Stimulated activated CD8-positive, alpha-beta memory T cell treated with anti-CD3 and anti-CD28 coated beads, Interleukin-2, amount 100 ng/mL, for 1 hour (primary cell): ENCODE measurements around the gene CEBPB.
"Not testable (repeated sequence)": the region's sequence is repeated elsewhere in the genome, so short reads cannot be mapped to it uniquely, and the experiment has no call there.

ENCODE experiments used
- DNase-seq, 2 donors: peaks; one replicate each; pipeline ENCODE4 v3.0.0-alpha.2; 2020; ENCODE audit warnings: low read depth in 2 of 2

Gene CEBPB

DNA sequence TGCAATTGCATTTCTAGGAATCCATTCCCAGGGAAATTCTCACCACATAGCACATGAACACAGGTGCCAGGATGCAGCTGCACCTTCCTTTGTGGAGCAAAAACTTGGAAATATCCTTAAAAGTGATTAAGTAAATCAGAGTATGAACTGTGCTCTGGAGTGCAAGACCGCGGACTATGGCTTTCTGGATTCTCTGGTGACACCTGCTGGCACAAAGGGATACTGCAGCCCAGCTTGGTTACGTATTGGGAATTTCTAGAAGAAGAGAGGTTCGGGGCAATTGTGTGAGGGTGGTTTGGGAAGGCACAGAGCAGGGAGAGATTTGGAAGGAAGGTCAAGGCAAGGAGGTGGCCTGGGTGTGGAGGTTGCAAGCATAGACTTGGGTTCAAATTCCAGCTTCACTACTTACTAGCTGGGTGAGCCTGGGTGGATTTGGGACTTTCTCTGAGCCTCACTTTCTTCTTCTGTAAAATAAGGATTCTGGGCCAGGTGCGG is 21.3 kb upstream of the CEBPB start:
- peak; percentile 65 to 70 for DNase-seq

DNA sequence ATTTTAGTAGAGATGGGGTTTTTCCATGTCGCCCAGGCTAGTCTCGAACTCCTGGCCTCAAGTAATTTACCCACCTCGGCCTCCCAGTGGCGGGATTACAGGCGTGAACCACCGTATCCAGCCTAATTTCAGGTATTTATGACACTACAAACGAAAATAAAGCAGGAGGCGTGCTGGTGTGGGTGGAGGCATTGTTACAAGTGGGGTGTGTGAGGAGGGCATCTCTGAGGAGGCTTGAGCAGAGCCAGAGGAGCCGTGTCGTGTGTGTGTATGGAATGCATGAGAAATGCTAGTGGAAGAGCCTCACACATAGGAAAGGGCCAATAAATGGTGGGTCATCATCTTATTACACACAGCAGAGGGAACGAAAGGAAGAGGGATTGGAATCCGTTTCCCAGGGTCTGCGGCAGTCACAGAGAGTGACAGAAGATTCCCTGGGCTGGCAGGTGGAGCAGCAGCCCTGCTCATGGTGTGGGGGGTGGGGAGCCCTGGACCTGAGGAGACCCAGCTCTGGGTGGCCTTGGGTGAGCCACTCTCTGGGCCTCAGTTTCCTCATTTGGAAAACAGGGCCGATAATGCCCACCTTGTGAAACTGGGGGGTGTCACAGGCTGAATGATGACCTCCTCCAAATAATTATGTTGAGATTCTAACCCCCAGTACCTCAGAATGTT is 19.9 kb upstream of the CEBPB start:
- no peak for DNase-seq

DNA sequence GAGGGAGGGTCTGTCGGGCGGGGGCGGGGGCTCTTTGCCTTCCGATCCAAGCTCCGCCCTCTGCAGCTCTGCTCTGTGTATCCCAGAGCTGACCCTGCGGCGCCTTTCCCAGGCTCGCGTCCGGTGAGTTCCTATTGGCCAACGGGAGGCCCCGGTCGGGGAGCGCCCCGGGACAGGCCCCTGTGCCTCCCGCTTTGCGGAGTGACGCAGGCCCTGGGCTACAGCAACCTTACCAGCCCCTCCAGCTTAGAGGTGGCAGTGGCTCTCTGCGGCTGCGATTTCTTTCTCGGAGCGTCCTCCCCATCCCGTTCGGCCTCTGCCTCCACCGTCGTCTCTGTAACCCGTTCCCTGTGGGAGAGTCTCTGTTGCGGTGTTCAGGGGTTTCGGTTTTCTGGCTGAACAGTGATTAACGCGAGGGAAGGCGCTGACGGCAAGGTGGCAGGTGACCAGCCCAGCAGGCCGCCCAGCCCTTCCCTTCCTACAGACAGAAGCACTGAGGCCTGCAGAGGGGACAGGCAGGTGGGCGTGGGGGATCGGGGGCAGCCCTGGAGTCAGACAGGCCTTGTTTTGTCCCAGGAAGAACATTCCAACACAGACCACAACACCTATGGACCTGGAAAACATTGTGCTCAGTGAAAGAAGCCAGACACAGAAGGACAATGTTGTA is 18.1 kb upstream of the CEBPB start:
- no peak for DNase-seq

DNA sequence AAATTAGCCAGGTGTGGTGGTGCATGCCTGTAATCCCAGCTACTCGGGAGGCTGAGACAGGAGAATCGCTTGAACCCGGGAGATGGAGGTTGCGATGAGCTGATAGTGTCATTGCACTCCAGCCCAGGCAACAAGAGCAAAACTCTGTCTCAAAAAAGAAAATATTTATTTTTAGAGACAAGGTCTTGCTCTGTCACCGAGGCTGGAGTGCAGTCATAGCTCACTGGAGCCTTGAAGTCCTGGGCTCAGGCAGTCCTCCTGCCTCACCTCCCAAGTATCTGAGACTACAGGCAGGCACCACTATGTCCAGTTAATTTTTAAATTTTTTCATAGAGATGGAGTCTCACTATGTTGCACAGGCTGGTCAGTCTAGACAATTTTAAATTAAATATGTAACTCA is 16.2 kb upstream of the CEBPB start:
- DNase-seq, result no peak

DNA sequence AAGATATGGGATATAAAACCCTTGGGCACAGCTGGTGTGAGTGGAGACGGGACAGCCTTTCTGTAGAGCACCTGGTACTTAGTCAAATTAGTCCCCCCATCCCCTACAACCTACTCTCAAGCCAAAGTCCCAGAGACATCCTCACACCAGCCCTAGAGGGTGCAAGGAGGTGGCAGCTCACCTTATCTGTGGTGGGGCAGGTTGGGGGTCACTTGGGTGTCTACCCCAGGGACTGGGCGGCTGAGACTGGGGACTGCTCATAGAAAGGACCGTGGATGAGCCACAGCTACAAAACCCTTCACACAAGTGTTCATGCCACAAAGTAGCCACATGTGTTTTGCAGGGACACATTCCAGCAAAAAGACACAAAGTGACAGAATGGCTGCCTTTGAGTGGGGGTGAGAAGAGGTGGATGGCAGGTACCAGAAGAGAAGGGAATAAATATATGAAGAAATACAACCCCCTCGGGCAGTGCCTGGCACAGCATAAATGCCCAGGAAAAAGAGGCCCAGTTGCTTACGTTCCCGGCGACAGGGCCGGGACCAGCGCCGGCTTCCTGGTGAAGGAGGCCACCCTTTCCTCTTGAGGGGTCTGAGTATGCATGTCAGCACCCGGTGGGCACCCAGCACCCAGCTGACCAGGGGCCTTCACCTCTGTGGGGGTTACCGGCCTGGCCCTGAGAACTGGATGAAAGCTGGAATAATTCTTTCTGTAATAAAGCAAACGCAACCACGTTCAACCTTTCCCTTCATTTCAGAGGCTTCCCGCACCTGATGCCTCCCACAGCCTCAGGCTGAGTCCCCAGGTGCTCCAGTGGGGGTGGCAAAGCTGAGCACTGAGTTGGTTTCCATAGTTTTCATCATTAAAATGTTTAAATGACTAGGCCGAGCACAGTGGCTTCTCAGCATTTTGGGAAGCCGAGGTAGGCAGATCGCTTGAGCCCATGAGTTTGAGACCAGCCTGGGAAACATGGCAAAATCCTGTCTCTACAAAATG is 14.4 kb upstream of the CEBPB start:
- DNase-seq, result no peak

DNA sequence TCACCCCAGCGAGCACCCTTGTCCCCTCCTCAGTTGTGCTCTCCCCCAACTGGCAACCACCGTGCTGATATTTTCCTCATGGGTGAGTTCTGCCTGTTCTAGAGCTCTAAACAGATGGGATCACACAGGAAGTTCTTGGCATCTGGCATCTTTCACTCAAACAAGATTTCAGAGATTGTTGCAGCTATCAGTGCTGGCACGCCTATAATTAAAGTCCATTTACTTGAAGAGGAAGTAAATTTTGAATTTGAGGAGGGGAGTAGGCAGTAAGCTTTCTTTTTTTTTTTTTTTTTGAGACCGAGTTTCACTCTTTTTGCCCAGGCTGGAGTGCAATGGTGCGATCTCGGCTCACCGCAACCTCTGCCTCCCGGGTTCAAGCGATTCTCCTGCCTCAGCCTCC is 12.0 kb upstream of the CEBPB start:
- DNase-seq, result not testable (repeated sequence)

DNA sequence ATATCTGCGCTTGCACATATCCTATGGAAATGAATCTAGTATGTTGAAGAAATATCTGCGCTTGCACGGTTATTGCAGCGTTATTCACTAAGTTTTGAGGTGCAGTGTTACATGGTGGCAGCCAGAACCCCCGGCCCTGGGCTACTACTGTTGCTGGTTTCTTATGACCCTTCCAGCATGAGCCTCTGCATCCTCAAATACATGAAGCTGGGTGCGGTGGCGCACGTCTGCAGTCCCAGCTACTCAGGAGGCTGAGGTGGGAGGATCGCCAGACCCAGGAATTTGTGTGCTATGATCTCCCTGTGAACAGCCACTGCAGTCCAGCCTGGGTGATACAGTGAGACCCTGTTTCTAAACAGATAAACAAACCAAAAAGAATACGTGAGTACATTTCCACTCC is 9.3 kb upstream of the CEBPB start:
- no peak for DNase-seq

DNA sequence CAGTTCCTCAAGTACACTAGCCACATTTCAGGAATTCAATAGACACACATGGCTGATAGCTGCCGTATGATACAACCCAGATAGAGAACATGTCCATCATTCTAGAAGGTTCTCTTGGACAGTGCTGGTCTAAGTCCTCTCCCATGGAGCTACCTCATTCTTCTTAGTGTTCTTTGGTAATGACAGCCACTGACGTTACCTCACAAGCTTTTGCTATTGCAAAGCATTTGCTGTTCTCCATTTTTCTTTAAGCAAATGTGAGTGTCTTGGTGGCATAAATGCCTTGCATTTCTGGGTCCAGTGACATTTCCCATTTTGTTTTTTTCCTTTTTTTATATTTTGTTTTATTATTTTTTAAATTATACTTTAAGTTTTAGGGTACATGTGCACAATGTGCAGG is 8.3 kb upstream of the CEBPB start:
- DNase-seq, result no peak

DNA sequence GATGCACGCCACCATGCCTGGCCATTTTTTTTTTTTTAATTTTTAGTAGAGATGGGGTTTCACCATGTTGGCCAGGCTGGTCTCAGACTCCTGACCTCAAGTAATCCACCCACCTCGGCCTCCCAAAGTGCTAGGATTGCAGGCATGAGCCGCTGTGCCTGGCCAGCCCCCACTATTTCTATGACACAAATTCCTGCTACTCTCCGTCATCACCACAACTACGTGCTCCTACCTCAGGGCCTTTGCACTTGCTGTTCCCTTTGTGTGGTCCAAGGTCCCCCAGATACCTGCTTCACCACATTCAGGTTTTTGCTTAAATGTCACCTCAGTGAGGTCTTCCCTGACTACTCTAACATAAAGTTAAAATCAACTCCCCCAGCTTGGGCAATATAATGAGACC is 5.2 kb upstream of the CEBPB start:
- no peak for DNase-seq

DNA sequence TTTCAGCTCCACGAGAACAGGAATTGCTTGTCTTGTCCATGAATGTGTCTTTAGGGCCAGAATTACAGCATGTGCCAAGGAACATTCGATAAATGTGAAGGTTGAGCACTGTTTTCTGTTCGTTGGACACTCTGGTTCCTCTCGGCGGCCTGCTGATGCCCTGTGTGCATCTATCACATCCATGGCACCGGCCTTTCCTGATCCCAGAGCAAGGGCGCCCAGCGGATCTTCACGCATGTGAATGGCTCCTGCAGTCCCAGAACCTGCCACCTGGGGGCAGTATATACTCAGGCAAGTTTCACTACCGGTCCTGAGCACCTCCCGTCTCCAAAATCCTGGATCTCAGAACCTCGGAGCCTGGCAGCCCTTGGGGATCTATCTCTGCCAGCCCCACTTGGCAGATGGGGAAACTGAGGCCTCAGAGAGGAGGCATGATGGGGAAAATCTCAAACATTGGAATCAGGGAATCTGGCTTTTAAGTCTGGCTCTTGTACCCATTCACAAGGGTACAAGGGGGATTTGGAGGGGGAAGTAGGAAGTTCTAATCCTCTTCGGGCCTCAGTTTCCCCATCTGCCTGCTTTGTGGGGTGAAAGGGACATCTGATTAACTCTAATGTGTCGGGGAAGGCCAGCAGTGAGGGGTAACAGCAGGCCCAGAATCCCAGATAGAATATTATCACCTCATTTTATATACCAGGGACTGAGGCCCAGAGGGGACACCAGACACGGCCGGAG is 4.3 kb upstream of the CEBPB start:
- DNase-seq, result peak; percentile 77 to 78

DNA sequence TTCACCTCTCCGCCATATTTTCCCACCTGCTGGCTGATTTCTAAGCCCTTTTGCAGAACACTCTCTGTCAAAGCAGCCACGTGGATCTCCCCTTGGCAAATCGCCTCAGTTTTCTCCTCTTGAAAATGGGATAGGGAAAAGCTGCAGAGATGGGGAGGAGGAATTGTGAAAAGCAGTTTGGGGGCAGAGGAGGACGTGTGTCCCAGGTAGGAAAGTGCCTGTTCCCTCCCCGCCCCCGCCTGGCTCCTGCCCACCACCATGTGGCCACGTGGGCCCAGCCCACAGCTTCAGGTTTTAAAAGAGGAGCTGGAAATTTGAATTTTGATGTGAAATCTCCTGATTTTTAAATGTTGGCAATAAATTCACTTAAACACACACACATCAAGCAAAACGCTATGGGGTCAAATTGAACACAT is 3.6 kb upstream of the CEBPB start:
- DNase-seq, result no peak

DNA sequence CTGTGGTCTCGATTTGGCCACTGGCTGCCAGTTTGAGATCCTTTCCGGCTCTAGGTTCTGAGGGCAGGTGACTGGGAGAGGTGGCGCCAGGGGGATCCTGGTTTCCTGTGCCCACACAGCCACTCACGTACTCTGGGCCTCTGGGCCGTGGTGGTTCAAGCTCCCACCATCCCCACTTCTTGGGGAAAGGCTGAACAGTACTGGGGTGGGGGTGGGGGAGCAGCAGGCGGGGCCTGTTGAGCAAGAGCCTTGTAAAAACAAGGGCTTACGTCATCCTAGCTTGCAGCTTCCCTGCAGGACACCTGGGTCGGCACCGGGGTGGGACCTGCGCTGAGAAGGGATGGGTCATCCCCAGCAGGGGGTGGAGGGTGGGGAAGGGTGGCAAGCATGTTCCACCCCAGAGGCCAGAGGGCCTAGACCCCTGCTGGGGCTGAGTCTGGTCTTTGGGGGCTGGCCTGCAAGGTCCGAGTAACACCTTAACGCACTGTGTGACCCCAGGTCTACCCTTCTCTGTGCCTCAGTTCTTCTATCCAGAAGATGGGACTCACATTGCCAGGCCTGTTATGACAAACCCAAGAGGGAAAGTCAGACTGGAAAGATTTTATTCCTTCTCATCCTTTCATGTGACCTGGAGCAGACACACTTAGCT is 3.1 kb upstream of the CEBPB start:
- DNase-seq, result no peak

DNA sequence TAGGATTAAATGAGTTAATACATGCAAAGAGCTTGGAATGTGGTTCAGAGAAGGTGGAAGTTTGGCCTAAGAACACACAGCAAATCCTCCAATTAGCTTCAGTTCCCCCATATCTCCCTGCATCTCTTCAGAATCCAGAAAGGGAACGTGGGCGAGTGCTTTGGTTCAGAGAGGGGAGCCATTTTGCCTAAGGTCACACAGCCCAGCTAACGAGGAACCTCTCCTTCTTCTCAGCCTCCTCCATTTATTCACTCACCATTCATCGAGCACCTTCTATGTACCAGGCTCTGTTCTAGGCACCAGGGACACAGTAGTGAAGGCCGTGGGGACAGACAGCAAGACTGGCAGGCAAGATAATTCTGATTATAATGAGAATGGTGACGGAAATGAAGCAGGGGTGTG is 2.3 kb upstream of the CEBPB start:
- DNase-seq, result no peak

DNA sequence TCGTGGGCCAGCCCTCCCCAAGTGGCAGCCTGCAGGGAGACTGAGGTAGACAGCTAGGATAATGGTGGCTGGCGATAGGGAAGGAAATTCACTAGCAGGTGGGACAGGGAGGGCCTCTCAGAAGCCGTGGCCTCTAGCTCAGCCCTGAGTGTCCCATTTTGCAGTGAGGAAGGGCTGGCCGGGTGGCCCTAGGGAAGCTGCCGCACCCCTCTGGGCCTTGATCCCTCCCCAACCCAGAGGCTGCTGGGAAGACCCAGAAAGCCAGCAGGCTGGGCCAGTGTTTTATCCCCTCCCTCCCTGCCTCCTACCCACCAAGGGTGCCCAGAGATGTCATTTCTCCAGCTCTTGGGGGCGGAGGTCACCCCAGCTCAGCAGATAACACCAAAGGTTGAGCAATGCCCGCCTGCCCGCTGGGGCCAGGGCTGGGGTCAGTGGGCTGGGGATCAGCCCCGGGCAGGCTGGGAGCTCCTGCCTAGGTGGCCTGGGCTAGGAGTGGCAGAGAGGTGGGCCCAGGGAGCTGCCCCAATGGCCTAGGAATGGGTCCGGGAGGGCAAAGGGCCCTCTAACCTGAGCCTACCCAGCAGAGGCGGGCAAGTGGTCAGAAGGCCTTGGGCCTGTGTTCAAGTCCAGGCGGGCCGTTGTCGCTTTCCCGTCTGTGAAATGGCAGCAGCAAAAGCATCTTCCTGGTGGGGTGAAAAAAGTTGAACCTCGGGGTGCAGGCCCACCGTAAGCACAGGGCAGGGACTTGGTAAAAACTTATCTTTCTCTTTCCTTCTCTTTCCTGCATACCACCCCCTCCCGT is 1.6 kb upstream of the CEBPB start:
- DNase-seq, result no peak

DNA sequence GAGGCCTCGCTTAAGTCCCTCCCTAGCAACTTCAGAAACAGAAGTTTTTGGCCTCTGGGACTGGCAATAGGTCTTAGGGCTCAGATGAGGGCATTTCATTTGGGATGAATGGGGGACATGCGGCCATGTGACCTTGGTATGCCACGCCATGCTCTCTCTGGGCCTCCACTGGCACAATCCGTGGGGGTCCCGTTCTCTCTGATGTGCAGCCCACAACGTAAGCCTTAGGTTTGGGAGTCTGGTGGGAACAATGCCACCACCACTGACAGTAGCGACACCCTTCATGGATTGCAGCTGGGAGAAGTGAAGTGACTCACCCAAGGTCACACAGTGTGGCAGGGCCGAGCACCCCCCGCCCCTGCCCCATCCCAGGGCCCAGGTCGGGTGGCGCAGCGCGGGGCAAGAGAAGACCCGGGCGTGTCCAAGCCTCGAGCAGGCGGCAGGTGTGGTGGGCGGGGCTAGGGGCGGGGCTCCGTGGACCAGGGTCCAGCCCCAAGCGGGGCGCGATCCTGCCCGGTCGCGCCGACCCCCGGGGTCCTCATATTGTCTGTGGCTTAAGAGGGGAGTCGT is 864 bp upstream of the CEBPB start:
- no peak for DNase-seq

DNA sequence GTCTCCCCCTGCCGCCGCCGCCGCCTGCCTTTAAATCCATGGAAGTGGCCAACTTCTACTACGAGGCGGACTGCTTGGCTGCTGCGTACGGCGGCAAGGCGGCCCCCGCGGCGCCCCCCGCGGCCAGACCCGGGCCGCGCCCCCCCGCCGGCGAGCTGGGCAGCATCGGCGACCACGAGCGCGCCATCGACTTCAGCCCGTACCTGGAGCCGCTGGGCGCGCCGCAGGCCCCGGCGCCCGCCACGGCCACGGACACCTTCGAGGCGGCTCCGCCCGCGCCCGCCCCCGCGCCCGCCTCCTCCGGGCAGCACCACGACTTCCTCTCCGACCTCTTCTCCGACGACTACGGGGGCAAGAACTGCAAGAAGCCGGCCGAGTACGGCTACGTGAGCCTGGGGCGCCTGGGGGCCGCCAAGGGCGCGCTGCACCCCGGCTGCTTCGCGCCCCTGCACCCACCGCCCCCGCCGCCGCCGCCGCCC is 474 bp downstream of the CEBPB start:
- peak; percentile 28 to 44 for DNase-seq

DNA sequence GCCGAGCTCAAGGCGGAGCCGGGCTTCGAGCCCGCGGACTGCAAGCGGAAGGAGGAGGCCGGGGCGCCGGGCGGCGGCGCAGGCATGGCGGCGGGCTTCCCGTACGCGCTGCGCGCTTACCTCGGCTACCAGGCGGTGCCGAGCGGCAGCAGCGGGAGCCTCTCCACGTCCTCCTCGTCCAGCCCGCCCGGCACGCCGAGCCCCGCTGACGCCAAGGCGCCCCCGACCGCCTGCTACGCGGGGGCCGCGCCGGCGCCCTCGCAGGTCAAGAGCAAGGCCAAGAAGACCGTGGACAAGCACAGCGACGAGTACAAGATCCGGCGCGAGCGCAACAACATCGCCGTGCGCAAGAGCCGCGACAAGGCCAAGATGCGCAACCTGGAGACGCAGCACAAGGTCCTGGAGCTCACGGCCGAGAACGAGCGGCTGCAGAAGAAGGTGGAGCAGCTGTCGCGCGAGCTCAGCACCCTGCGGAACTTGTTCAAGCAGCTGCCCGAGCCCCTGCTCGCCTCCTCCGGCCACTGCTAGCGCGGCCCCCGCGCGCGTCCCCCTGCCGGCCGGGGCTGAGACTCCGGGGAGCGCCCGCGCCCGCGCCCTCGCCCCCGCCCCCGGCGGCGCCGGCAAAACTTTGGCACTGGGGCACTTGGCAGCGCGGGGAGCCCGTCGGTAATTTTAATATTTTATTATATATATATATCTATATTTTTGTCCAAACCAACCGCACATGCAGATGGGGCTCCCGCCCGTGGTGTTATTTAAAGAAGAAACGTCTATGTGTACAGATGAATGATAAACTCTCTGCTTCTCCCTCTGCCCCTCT is 1.1 kb downstream of the CEBPB start:
- peak; percentile 10 to 28 for DNase-seq

DNA sequence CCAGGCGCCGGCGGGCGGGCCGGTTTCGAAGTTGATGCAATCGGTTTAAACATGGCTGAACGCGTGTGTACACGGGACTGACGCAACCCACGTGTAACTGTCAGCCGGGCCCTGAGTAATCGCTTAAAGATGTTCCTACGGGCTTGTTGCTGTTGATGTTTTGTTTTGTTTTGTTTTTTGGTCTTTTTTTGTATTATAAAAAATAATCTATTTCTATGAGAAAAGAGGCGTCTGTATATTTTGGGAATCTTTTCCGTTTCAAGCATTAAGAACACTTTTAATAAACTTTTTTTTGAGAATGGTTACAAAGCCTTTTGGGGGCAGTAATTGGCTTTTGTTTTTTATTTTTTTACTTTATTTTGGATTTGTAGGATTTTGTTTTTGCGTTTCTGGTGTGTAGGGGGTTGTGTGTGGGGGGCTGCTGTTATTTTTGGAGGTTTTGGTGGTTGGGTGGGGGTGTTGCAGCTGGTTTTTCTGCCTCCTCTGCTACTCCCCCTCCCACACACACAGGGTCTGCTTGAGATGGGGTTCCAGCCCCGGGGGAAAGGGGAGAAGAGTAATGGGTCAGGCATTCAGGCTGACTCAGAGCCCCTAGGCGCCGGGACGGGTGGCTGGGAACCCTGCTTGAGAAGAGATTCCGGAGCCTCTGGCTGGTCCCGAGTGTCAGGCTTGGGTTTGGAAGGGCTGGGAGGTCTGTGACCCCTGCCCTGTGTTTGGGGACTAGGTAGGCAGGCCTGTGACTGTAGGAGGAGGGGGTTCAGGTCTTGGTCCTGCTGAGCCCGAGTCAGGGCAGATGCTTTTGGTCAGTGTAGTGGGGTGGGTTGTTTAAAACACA is 2.0 kb downstream of the CEBPB start:
- peak; percentile 52 to 60 for DNase-seq
